HG03280 (cell line): ENCODE measurements around the gene CRB3.
A peak's percentile ranks its signal among the peaks of the same experiment; 100 is the strongest.

ENCODE experiments used
- ATAC-seq: cut with Tn5 transposase; IDR thresholded peaks from one replicate; pipeline ENCODE4 v1.9.1; 2021; ENCODE audit warnings: mild to moderate bottlenecking, moderate library complexity; ENCODE audit not compliant: unreplicated experiment

Gene CRB3

DNA sequence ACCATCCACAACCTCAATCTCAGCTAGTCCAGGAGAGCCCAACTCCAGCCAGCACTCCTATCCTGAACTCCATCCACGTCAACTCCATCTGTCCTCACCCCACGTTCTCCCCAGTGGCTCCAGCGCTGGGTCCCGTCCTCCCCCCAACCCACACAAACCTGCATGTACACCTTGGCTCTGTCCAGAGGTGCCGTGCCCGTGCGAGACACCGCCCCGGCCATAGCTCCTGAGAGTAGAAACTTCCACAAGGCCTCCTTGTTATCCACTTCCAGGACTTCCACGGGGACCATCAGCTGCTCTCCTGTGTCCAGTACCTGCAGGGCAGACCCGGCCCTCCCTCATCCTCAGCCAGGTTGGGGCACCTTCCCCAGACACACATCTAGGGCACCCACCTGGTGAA, 32.2 kb upstream of the CRB3 start:
- ATAC-seq = no peak

DNA sequence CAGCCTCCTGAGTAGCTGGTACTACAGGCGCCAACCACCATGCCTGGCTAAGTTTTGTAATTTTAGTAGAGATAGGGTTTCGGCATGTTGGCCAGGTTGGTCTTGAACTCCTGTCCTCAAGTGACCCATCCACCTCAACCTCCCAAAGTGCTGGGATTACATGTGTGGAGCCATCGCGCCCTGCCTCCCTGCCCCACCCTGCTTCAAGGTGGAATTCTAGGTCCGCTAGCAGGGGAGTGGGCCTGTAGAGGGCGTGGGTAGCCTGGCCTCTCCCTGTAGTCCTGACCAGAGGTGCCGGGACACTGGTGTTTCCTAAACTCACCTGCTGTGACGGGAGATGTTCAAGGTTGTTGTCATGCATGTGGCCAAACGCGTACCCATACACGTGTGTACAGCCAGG, 30.9 kb upstream of the CRB3 start:
- ATAC-seq = no peak

DNA sequence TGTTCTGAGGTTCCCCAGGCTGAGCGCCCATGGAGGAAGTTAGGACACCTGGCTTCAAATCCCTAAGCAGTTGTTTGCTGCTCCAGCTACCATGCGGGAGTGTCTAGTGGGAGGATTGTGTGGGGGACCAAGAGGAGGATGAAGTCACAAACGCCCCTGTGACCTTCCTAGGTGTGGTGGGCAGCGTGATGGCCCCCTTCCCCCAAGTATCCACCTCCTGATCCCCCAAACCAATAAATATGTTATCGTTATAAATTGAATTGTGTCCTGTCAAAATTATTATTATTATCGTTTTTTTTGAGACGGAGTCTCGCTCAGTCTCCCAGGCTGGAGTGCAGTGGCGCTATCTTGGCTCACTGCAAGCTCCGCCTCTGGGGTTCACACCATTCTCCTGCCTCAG, 30.4 kb upstream of the CRB3 start, which contains the start of gene SLC25A41:
TSS of gene SLC25A41 (minus strand) at position 101 of the 400 bp plus-strand sequence. CDS start at position 31, 70 bp downstream.
- ATAC-seq = no peak

DNA sequence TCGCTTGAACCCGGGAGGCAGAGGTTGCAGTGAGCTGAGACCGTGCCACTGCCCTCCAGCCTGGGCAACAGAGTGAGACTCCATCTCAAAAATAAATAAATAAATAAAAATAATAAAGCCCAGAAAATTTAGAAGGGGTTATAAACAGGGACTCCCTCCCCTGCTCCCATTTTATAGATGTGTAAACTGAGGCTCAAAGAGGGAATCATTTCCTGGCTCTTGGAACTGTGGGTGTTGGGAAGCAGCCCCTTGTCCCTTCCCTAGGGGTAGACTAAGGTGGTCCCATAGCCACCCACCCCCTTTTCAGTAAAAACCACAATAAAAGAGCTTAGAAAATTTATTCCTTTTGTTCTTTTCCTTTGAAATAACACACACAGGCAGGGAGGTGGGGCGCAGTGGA, 24.3 kb upstream of the CRB3 start:
- ATAC-seq = no peak

DNA sequence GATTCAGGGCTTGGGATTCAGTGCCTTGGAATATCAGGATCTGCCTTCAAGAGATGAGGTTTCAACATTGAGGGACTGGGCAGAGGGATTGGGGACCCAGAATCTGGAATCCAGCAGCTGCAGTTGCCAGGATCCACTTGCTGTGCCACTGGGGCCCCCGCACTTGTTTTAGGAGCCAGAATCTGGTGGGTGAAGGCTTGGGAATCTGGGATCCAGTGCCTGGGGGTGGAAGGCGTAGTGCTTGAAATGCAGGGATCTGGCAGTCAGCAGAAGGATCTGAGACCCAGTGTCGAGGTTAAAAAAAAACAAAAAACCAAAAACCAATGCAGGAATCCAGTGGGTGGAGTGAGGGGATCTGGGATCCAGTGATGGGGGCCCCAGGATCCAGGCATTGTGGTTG, 23.2 kb upstream of the CRB3 start:
- no peak for ATAC-seq

DNA sequence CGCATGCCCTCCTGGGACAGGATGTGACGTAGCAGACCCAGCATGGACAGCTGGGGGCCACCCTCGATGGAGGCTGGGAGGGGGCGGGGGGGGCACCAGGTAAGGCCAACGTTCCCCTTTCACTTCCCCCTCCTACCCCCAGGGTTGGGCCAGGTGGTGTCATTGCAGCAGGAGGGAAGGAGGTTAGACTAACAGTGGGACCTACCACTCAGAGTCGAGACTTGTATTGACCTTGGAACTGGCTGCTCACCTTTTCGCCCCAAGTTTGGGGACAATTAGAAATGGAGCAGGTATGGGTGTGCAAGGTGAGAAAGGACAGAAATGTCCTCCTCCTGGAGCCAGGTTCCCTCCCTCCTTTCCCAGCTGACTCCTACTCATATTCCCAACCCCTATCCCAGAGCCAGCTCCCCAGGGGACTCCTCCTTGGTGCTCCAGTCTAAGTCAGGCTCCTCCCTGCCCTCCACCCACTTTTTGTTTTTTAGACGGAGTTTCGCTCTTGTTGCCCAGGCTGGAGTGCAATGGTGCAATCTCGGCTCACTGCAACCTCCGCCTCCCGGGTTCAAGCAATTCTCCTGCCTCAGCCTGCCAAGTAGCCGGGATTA, 21.9 kb upstream of the CRB3 start:
- ATAC-seq = no peak

DNA sequence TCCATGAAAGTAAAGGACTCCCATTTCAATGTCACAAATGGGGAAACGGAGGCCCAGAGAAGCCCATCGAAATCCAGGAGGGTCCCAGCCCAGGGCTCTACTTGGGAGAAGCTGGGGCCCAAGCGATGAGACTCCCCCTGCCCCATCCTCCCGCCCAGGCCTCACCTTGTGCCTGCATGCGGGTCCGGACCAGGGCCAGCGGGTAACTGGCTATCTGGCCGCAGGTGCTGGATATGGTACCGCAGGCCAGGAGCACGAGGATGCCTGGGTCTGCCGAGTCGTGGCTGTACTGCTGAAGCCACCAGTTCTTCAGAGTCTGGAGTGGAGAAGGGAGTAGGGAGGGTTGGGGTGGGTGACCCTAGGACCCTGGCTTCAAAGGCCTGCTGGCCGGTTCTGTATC, 20.1 kb upstream of the CRB3 start:
- no peak for ATAC-seq

DNA sequence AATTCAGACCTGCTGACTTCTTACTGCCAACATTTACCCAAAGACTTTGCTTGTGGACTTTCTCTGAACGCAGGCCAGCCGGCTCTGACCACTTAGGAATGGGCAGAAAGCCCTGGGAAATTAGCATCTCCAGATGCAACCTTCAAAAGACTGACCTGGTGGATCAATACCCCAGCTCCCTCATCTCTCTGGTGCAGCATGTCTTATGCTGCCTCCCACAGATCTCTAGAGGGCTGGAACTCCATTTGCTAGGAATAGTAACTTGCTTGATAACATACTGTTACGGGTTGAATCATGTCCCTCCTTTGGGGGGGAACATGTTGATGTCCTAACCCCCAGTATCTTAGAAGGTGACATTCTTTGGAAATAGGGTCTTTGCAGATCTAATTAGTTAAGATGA, 17.6 kb upstream of the CRB3 start:
- no peak for ATAC-seq

DNA sequence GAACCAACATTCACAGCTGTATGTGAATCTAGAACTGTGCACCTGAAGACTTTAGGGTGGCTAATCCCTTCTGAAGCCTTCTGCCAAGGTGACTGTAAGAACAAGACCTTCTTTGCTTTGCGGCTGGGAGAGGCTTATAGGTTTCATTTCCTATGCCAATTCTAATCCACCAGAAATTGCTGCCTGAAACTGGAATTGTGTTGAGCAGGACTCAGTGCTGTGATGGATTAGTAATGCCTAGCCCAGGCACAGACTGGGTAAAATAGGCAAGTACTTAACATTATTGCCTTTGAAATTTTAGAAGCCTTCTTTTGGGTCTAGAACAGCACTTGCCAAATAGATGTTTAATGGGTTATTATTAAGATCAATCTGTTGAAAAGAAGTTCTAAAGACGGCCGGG, 16.0 kb upstream of the CRB3 start:
- no peak for ATAC-seq

DNA sequence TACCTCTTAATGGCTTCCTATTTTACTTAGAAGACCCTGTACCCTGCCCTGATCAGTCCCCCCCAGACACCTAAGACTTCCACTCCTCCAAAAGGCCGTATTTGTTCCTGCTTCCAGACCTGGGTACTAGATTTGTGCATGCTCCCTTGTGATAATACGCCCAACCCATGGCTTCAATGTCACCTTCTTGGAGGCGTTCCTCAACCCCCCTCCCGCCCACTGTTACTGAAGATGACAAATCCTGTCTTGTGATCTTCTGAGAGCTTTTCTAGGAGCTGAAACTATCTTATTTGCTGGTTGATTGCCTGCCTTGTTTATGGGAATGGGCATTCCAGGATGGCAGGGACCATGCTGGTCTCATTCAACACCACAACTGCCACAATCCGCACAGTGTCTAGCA, 13.9 kb upstream of the CRB3 start:
- no peak for ATAC-seq

DNA sequence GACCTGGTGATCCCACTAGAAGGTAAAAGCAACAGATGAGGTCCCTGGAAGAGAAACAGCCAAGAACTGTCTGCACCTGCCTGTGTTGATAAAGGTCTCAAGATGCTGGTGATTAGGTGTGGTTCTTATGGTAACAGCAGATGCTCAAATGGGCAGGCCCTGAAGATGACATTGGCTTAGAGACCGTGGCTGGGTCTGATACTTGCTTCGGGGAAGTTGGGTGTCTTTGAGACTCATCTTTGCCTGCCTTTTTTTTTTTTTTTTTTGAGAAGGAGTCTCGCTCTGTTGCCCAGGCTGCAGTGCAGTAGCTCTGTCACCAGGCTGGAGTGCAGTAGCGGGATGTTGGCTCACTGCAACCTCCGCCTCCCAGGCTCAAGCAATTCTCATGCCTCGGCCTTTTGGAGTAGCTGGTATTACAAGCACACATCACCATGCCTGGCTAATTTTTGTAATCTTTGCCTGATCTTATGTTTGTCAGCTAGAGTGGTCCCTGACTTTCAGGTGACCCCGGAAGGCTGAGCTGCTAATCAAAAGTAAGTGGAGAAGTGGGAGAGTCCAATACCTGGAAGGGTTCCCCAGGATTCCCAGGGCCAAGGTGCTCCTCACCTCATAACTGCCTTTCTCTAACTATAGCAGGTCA, 12.4 kb upstream of the CRB3 start:
- ATAC-seq = no peak

DNA sequence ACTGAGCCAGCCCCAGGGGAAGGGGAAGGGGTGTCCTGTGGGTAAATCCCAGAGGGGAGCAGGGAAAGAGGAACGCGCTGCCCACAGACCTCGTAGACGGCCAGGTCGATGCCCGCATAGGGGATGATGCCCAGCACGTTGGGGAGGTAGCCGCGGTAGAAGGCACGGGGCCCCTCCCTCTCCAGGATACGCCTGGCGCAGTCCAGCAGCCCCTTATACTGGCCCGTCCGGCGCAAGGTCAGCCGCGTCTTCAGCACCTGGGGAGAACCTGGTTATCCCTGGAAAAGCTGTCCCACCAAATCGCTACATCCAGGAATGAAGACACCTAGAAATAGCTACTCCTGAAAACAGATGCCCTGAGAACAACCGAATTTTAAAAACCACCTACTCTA, 11.9 kb upstream of the CRB3 start:
- no peak for ATAC-seq

DNA sequence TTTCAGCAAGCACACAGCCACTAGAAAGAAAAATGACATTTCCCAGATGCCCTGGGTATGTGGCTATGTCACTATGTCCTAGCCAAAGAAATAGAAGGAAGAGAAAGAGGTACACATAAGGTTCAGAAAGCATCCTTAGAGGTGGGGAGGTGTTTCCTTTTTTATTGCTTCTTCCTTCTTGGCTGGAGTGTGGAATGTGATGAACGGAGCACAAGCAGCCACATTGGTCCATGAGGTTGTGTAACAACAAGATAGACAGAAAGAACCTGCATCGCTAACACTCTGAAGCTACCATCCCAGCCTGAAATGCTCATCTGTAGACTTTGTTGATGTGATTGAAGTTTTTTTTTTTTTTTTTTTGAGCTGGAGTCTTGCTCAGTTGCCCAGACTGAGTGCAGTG, 11.2 kb upstream of the CRB3 start:
- ATAC-seq = no peak

DNA sequence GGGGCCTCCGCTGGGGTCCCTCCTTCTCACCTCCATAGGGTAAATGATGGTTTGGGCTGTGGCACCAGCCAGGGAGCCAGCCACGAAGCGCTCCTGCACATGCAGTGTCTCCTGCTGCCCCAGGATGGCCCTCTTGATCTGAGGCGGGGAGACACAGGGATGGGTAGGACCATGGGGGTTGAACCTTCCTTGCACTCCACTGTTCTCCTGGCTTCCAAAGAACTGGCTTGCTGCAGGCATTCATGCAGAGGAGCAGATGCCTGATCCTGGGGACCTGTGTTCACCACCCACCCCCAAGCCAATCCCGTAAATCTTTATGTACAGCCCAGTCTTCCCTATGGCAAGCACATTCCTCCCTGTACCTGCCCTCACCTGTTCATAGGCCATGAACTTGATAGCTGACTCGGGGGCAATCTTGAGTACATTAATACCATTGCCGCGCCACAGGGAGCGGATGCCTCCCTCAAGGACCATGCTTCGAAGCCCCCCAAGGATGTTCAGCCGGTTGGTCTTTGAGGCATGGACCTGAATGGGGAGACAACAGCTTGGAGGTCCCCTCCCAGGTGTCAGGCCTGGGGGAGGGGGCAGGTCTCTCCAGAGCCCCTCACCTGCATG, 10.0 kb upstream of the CRB3 start:
- no peak for ATAC-seq

DNA sequence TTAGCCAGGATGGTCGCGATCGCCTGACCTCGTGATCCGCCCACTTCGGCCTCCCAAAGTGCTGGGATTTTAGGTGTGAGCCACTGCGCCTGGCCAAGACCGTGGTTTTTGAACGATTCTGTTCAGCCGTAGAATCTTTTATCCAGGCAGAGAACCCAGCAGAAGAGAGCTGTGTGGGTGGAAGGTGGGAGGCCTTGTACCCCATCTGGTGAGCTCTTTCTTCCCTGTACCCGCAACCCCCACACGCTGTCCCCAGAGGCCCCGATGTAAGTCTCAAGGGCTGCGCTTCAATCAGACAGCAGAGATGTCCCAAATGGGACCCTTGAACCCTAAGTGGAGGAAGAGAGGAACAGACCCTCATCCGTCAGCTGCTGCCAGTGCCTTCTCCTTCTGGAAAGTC, 8.1 kb upstream of the CRB3 start:
- no peak for ATAC-seq

DNA sequence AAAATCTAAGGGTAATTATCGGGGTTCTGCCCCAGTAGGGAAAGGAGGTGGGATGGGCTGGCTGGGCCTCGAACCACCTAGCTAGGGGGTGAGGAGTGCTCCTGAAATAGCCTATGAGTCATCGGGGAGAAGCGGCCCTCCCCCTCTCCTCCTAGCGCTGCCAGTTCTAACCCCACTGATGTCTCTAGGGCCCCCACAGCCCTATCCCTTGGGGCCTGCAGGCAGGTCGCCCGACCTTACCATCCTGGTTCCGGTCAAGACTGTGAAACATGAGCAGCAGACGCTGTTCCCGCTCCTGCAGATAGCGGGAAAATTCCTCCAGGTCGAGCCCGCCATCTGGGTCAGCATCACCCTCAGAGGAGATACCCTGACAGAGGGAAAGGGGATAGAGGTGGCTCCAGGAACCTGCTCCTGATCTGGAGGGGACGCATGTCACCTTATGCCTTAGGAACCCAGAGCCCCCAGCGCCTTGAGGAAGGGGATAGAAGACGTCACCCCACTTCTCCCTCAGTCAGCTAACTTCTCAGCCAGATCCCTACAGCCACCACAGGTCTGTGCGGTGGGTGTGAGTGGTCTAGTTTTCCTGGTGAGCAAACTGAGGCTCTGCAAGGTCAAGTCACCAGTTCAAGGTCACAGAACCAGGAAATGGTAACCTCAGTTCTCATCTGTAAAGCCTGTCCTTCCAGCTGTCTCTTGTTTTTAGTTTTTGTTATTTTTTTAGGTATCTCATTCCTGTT, 5.9 kb upstream of the CRB3 start:
- no peak for ATAC-seq

DNA sequence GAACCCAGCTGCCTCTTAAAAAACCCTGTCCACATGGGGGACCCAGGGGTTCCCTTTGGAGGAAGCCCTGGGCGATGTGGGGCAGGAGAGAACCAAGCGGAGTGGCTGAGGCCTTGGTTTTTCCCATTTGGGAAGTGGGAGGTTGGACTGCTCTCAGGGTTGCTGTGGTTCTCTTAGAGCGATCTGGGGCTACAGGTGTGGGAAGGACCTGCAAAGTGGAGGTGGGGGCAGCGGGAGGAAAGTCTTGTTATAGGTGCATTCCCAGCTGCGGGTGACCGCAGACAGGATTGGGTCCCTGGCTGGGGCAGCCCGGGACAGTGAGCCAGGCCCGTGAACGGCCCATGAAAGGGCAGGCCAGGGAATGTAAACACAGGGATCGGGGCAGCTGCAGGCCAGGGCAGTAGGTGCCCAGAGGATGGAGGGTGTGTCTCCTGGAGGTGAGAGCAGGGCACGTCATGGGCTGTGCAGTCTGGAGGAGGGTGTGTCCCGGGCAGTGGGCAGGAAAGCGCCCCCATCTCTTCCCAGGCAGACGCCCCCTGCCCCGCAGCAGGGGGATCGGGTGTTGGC, 5.3 kb upstream of the CRB3 start:
- no peak for ATAC-seq

DNA sequence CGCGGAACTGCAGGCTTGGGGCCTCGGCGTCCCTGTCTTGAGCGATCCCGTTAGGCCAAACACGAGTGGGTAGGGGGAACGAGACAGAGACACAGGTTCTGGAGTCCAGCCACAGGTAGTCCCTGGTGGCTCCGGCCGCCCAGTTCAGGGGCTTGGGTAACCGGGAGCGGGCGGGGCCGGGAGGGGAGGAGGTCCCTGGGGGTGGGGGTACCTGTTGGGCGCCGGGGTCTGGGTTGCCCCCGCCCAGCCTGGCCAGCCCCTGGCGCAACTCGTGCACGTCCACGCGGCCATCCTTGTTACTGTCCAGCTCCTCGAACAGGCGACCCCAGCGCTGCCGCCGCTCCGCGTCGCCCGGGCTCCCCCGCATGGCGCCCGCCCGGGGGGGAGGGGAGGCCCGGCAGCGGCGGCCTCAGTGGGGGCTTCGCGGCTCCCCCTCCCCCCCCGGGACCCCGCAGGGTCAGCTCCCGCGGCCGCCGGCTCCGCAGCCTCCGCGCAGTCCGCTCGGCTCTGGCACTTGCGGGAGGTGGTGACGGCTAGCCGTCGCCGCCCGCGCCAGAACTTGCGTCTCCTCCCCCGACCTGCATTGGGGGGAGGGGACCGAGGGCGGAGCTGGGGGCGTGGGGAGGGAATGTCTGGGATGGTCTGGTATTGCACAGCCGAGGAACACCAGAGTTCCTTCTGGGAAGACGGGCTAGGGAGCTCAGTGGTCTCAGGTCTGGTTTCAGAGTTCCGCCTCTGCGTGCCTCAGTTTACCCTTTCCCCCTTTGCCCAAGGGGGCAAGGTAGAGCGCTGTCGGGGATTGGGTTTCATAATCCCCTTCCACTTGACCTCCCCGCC, 4.6 kb upstream of the CRB3 start, which contains the start of gene SLC25A23:
TSS of gene SLC25A23 (minus strand) at position 531 of the 837 bp plus-strand sequence. CDS start at position 367, 164 bp downstream.
- peak; percentile 23 for ATAC-seq

DNA sequence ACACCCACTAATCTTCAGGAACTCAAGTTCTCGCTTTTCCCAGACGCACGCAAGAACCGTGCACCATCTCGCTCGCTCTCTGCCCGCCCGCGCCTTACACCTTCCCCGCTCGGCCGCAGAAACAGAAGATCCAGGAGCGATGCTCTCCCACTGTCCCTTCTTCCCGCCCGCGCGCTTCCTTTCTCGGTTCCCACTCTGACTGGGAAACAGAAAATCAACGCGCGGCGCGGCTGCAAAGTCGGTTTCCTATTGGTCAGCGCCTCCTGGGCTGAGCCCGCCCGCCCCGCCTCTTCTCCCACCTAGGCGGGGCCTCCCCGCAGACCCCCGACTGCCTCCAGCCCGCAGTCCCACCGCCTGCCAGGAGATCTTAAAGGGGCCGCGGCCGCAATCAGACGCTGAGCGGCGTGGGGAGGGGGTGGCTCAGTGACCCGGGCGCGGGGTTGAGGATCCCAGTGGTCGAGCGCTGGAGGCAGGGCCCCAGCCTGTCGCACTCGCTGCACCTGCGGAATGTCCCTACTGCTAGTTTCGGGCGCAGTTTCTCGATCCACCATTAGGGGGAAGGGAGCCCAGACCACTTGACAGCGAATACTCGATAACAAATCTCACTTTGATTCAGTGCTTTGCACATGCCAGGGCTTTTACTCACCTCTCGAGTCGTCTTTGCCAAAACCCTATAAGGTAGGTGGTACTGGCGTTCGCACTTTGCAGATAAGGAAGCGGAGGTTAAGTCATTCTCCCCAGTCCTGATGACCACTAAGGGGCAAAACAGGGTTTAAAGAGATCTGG, 3.8 kb upstream of the CRB3 start:
- ATAC-seq = peak; percentile 79

DNA sequence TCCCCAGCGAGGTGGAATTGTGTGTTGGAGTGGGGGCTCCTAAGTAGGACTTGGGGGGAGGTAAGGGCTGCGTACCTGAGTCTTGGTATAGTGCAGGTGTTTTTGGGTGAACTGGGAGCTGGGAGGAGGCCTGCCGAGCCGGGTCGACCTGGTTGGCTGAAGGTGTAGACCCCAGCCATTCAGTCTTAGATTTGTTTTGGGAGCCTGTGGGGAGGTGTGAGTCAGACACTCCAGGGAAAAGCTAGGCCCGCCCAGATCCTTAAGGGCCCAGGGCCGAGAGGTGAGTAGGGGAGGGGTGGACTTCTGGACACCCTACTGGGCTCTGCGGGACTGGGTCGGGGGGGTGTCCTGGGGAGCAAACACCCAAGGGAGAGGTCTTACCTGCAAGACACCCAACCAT, 935 bp downstream of the CRB3 start:
- ATAC-seq = no peak
